ENCODE results near the gene TRIM50. TPM values are rescaled to one million over a fixed set of nuclear protein-coding genes. Genes with fewer than 3 reads are reported as not detected.

Gene TRIM50
- total RNA-seq, 1 donor from 2014 or later: not detected

Other genes starting within 250 kb of the TRIM50 start
- gene SPDYE9, start 242.0 kb downstream of the TRIM50 start, total RNA-seq: not detected in 2 replicates
- gene NSUN5, start 19.3 kb downstream of the TRIM50 start, total RNA-seq: 53.8 and 54.3 TPM in 2 replicates
- gene FKBP6, start 79 bp upstream of the TRIM50 start, total RNA-seq: not detected in 2 replicates
- gene FZD9, start 105.7 kb upstream of the TRIM50 start, total RNA-seq: not detected in 2 replicates
- 89.0 and 95.4 TPM in 2 replicates for gene BAZ1B, start 194.2 kb upstream of the TRIM50 start, total RNA-seq
- gene BCL7B, start 229.6 kb upstream of the TRIM50 start, total RNA-seq: 78.6 and 82.7 TPM in 2 replicates

All from T-helper 1 cell treated with Interleukin-12 subunit alpha and Interleukin-12 subunit beta and Interleukin-4 antibody, amounts not matched to agents 30 ng/mL and 1 ng/mL, for 36 hours (primary cell).